ENCODE measurements around the gene ATP8A2.

The ATP8A2 gene

GRCh38 chr13:25886438-25887214 is 514.9 kb downstream of the ATP8A2 start:
- TF ChIP-seq CTCF (conservative IDR thresholded peaks at IDR 0.05) (no peak), ZFX (IDR thresholded peaks at IDR 0.05) (no peak)
- H3K27ac ChIP-seq = no peak overlapping the region

GRCh38 chr13:25887962-25888655 is 516.3 kb downstream of the ATP8A2 start:
- no peak overlapping the region for H3K27ac ChIP-seq
- TF ChIP-seq CTCF (conservative IDR thresholded peaks at IDR 0.05) (no peak), ZFX (IDR thresholded peaks at IDR 0.05) (no peak)

- TF ChIP-seq CTCF (conservative IDR thresholded peaks at IDR 0.05) (no peak), ZFX (IDR thresholded peaks at IDR 0.05) (no peak)
- H3K27ac ChIP-seq = no peak overlapping the region
Observed at GRCh38 chr13:25890671-25891212, 519.0 kb downstream of the ATP8A2 start.

GRCh38 chr13:25898991-25899390 is 527.2 kb downstream of the ATP8A2 start:
- no peak for TF ChIP-seq ZFX (IDR thresholded peaks at IDR 0.05)
- TF ChIP-seq CTCF (conservative IDR thresholded peaks at IDR 0.05) = no peak

GRCh38 chr13:25899464-25899863 is 527.7 kb downstream of the ATP8A2 start:
- no peak for TF ChIP-seq ZFX (IDR thresholded peaks at IDR 0.05)
- no peak for TF ChIP-seq CTCF (conservative IDR thresholded peaks at IDR 0.05)

More at GRCh38 chr13:25898991-25899390, 527.2 kb downstream of the ATP8A2 start:
- H3K27ac ChIP-seq = no peak overlapping the region

GRCh38 chr13:25899952-25900351 is 528.2 kb downstream of the ATP8A2 start:
- no peak for TF ChIP-seq ZFX (IDR thresholded peaks at IDR 0.05)
- no peak for TF ChIP-seq CTCF (conservative IDR thresholded peaks at IDR 0.05)
- no peak overlapping the region for H3K27ac ChIP-seq

More at GRCh38 chr13:25899464-25899863, 527.7 kb downstream of the ATP8A2 start:
- H3K27ac ChIP-seq = no peak overlapping the region
